Tibial nerve (tissue), 4 donors: ENCODE measurements around the gene AFF2. TPM values are rescaled to one million over a fixed set of nuclear protein-coding genes. Genes with fewer than 3 reads are reported as not detected.

ENCODE experiments used
- DNase-seq, 2 donors: peaks; one replicate each; pipeline ENCODE4 v3.0.0-alpha.2; 2019; ENCODE audit warnings: low spot score in 2 of 2
- H3K27ac ChIP-seq, 4 donors: fragments of 200-600 bp; sonication (generic) in 3 of 4; one replicate each; pipeline ENCODE4 v1.5.1; 2017 to 2019; ENCODE audit warnings: mild to moderate bottlenecking in 1 of 4
- H3K27me3 ChIP-seq, 2 donors: fragments of 200-600 bp; sonication (generic) in 1 of 2; one replicate each; pipeline versions ENCODE4 v1.5.1 to v1.6.0; 2017 to 2019
- H3K36me3 ChIP-seq, 3 donors: fragments of 200-600 bp; sonication (generic); one replicate each; pipeline ENCODE4 v1.5.1; 2018 to 2019
- H3K4me1 ChIP-seq, 4 donors: fragments of 200-600 bp; sonication (generic) in 3 of 4; one replicate each; pipeline ENCODE4 v1.5.1; 2017 to 2019
- H3K4me3 ChIP-seq, 4 donors: fragments of 200-600 bp; sonication (generic) in 3 of 4; one replicate each; pipeline ENCODE4 v1.5.1; 2017 to 2019; ENCODE audit warnings: mild to moderate bottlenecking in 1 of 4, moderate library complexity in 1 of 4
- H3K9me3 ChIP-seq, 4 donors: fragments of 200-600 bp; sonication (generic) in 3 of 4; one replicate each; pipeline ENCODE4 v1.5.1; 2017 to 2019
- EP300 ChIP-seq, 2 donors: sonication (generic); formaldehyde crosslinking; IDR thresholded peaks; one replicate each; pipeline ENCODE4 v1.6.1; 2017; ENCODE audit warnings: antibody characterized with exemption in 2 of 2, mild to moderate bottlenecking in 1 of 2
- POLR2A ChIP-seq, 2 donors: fragments of 450-650 bp; IDR thresholded peaks; one replicate each; pipeline ENCODE4 v1.6.1; 2017; ENCODE audit warnings: antibody characterized with exemption in 2 of 2, mild to moderate bottlenecking in 2 of 2, moderate library complexity in 2 of 2
- WGBS, 2 donors: methylation state at CpG; one replicate each; pipeline ENCODE4 v1.1.5; 2018; 5-methylcytosine and 5-hydroxymethylcytosine counted together
- total RNA-seq, 4 donors: library from RNA; depleted of rRNA; stranded (reverse); fragments of >200 nt; gene quantifications; one replicate each; pipeline ENCODE4 v1.1.0, GENCODE V29; 2016
- TF ChIP-seq, protein P1 (sequence below), 5 experiments: fragments of 200-600 bp in 3 of 5; fragments of 450-650 bp in 2 of 5; sonication (generic) in 3 of 5; IDR thresholded peaks; one replicate each; pipeline ENCODE4 v1.5.1; 2016 to 2019; ENCODE audit warnings: antibody characterized with exemption in 5 of 5, mild to moderate bottlenecking in 3 of 5, moderate library complexity in 2 of 5

The AFF2 gene
- total RNA-seq, 4 donors from 2014 or later = 13.2 to 20.3 (median 16.1) TPM

DNA sequence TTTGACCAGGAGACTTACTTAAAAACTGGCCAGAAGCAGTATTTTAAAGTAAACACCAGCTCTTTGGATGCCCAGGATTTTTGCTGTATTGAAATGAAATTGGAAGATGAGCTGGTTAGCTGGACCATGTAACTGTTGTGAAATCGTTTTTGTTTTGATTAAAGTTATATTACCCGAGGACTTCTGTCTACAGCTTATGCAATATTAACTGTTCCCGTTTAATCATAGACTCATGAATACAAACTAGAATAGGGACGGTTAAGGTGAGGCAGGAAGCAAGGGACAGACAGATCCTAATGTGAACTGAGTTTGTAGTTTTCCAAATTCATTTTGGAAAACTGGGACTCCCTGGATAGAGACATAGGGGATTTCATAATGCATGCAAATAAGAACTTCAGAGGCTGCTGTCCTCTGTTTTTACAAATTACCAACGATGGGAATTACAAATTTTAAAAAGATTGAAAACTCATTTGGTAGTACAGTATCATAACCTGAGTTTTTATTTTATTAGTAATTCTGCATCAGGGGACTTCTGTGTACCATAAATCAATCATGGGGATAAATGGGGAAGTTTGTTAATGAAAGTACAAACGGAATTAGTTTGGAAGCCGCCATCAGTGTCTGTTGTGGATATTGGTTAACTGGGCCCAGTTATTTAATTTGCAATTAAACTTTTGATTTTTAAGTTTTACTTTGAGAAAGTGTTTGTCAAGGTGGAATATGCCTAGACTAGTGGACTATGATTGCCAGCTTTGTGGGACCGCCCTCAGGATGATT is 304.4 kb downstream of the AFF2 start:
- WGBS, 2 donors = 69 to 71% methylated on average over 8 of the region's 8 CpGs
- H3K4me3 ChIP-seq = no peak overlapping the region
- no peaks in the 10 kb centered on the region for H3K9me3 ChIP-seq
- no peak for DNase-seq
- H3K36me3 ChIP-seq = no peaks in the 10 kb centered on the region
- TF ChIP-seq EP300 (IDR thresholded peaks at IDR 0.05) (no peak), POLR2A (IDR thresholded peaks at IDR 0.05) (no peak)
- TF ChIP-seq, protein P1, sequence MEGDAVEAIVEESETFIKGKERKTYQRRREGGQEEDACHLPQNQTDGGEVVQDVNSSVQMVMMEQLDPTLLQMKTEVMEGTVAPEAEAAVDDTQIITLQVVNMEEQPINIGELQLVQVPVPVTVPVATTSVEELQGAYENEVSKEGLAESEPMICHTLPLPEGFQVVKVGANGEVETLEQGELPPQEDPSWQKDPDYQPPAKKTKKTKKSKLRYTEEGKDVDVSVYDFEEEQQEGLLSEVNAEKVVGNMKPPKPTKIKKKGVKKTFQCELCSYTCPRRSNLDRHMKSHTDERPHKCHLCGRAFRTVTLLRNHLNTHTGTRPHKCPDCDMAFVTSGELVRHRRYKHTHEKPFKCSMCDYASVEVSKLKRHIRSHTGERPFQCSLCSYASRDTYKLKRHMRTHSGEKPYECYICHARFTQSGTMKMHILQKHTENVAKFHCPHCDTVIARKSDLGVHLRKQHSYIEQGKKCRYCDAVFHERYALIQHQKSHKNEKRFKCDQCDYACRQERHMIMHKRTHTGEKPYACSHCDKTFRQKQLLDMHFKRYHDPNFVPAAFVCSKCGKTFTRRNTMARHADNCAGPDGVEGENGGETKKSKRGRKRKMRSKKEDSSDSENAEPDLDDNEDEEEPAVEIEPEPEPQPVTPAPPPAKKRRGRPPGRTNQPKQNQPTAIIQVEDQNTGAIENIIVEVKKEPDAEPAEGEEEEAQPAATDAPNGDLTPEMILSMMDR (IDR thresholded peaks at IDR 0.05) = no peak
- H3K27me3 ChIP-seq = no peaks in the 10 kb centered on the region
- H3K4me1 ChIP-seq = no peaks in the 10 kb centered on the region
- H3K27ac ChIP-seq = no peak overlapping the region

DNA sequence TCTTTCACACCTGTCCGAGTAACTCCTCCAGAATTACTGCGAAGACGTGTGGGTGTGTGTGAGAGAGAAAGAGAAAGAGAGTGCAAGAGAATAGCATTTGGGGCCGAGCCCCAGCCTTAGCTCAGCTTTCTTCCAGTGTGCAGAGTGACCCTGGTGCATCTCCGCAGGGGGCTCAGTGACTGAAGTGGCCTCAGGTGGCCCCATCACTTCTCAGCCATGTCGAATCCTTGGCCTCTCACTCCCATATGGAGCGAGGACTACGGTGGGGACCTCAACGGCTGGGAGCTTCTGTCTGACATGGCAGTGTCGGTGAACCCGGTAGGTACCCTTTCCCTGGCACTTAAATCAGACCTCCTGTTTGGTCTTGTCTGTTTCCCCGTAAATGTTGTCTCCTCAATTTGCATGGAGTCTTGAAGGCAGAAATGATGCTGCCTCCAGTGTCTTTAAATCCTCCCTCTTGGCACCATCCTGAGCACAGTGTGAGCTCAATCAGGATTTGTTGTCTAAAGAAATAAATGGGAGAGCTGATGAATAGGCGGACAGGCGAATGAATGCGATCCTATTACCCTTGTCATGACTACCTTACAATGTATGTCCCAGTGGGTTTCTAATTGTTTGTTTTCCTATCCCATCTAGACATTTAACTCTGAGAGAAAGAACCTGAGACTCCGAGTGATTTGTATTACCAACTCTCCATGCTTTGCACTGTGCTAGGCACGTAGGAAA is 305.9 kb downstream of the AFF2 start:
- Histone ChIP-seq H3K27me3 (no peaks in the 10 kb centered on the region), H3K4me3 (no peak overlapping the region), H3K4me1 (no peaks in the 10 kb centered on the region), H3K9me3 (no peaks in the 10 kb centered on the region), H3K36me3 (no peaks in the 10 kb centered on the region), H3K27ac (no peak overlapping the region)
- 81 to 90% methylated on average over 14 to 17 of the region's 17 CpGs for WGBS, 2 donors
- TF ChIP-seq EP300 (IDR thresholded peaks at IDR 0.05) (no peak), POLR2A (IDR thresholded peaks at IDR 0.05) (no peak)
- TF ChIP-seq, protein P1 (IDR thresholded peaks at IDR 0.05) = no peak
- DNase-seq = no peak

DNA sequence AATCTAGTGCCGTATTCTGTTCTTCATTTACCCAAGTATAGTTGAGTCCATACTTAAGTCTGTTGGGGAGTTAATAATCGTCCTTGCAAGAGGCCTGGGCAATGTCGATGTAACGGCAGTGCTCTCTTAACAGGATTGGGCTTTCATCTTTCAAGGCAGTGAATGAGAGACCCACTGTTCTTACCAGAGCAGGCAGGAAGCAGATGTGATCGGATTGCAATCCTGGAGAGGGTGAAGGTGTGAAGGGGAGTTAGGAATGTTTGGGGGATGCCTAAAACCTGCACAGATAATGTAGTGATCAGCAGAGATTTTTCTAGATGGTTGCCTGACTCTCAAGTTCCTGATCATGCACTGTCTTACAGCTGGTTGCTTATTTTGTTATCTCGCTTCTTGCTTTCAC is 308.4 kb downstream of the AFF2 start:
- Histone ChIP-seq H3K4me3 (no peak overlapping the region), H3K9me3 (no peaks in the 10 kb centered on the region), H3K27me3 (no peaks in the 10 kb centered on the region), H3K36me3 (no peaks in the 10 kb centered on the region), H3K4me1 (no peaks in the 10 kb centered on the region), H3K27ac (no peak overlapping the region)
- TF ChIP-seq, protein P1 (IDR thresholded peaks at IDR 0.05) = no peak
- no peak for TF ChIP-seq POLR2A (IDR thresholded peaks at IDR 0.05)
- no peak for TF ChIP-seq EP300 (IDR thresholded peaks at IDR 0.05)
- 55 to 66% methylated on average over 6 of the region's 6 CpGs for WGBS, 2 donors
- no peak for DNase-seq

DNA sequence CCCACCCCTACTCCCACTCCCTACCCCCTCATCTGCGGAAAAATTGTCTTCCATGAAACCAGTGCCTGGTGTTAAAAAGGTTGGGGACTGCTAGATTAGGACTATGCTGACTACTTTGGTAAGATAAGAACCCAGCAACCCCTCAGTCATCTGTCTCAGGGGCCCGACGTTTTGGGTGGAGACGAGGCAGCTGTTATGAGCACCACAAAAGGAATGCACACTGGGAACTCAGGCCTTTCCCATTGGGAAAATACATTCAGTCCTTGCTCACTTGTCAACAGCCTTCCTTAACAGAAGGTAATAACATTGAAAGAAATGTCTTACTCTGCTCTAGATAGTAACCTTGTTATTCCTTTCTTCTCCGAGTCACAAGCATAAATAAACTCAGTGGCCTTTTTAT is 310.8 kb downstream of the AFF2 start:
- Histone ChIP-seq H3K9me3 (no peaks in the 10 kb centered on the region), H3K27me3 (no peaks in the 10 kb centered on the region), H3K36me3 (no peaks in the 10 kb centered on the region), H3K4me1 (no peaks in the 10 kb centered on the region), H3K4me3 (no peak overlapping the region), H3K27ac (no peak overlapping the region)
- TF ChIP-seq, protein P1 (IDR thresholded peaks at IDR 0.05) = no peak
- TF ChIP-seq POLR2A (IDR thresholded peaks at IDR 0.05) (no peak), EP300 (IDR thresholded peaks at IDR 0.05) (no peak)
- DNase-seq = no peak
- 76 to 93% methylated on average over 5 of the region's 5 CpGs for WGBS, 2 donors

DNA sequence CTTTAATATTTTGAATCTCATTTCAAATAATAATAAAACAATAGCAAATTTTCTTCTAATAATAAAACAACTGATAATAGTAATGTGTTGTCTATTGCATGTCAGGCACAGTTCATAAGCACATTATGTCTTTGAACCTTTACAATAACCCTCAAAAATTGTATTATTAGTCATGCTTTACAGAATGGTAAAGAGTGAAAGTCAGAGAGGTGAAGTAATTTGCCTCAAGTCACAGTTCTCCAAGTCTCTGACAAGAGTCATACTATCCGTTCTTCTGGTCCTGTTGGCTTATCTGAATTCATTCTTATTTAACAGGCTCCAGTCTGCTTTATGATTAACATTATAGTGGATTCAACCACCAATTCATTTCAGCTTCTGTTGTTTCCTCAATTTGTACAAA is 313.0 kb downstream of the AFF2 start:
- Histone ChIP-seq H3K27ac (no peak overlapping the region), H3K36me3 (no peaks in the 10 kb centered on the region), H3K27me3 (no peaks in the 10 kb centered on the region), H3K9me3 (no peaks in the 10 kb centered on the region), H3K4me1 (no peaks in the 10 kb centered on the region), H3K4me3 (no peak overlapping the region)
- no peak for DNase-seq
- TF ChIP-seq POLR2A (IDR thresholded peaks at IDR 0.05) (no peak), EP300 (IDR thresholded peaks at IDR 0.05) (no peak)
- TF ChIP-seq, protein P1 (IDR thresholded peaks at IDR 0.05) = no peak
- 83 to 90% methylated on average over 1 of the region's 1 CpG for WGBS, 2 donors
